ENCODE data around the gene KLHL35.

KLHL35 gene

GRCh38 chr11:75432911-75433321 lies at the start of gene KLHL35:
Gene KLHL35, minus strand, starts transcription at chr11:75433203. Its CDS starts 2,574 bp downstream, at chr11:75430629.
- no peak for DNase-seq

GRCh38 chr11:75481922-75482606 lies 49.1 kb upstream of the KLHL35 start:
- DNase-seq = no peak

- no peak for DNase-seq
Observed at GRCh38 chr11:75481223-75481921, 48.4 kb upstream of the KLHL35 start.

- DNase-seq = no peak
Observed at GRCh38 chr11:75480185-75481175, 47.5 kb upstream of the KLHL35 start.

- DNase-seq = no peak
Observed at GRCh38 chr11:75479597-75480145, 46.7 kb upstream of the KLHL35 start.

GRCh38 chr11:75478783-75479596 lies 46.0 kb upstream of the KLHL35 start:
- no peak for DNase-seq

GRCh38 chr11:75477614-75477935 lies 44.6 kb upstream of the KLHL35 start:
- no peak for DNase-seq

- no peak for DNase-seq
Observed at GRCh38 chr11:75476739-75477613, 44.0 kb upstream of the KLHL35 start.

GRCh38 chr11:75475767-75476650 lies 43.0 kb upstream of the KLHL35 start:
- peak; percentile 60 to 75 for DNase-seq

- peak; percentile 83 to 86 for DNase-seq
Observed at GRCh38 chr11:75474878-75475766, 42.1 kb upstream of the KLHL35 start.

- DNase-seq = peak; percentile 57 to 58
Observed at GRCh38 chr11:75474240-75474639, 41.2 kb upstream of the KLHL35 start.

GRCh38 chr11:75473684-75474083 lies 40.7 kb upstream of the KLHL35 start:
- DNase-seq = no peak

GRCh38 chr11:75472081-75472732 lies 39.2 kb upstream of the KLHL35 start:
- no peak for DNase-seq

GRCh38 chr11:75471176-75471973 lies 38.4 kb upstream of the KLHL35 start:
- DNase-seq = no peak

GRCh38 chr11:75470476-75471080 lies 37.6 kb upstream of the KLHL35 start:
- no peak for DNase-seq

GRCh38 chr11:75469785-75470405 lies 36.9 kb upstream of the KLHL35 start:
- peak in 1 of 2 experiments; percentile 12 for DNase-seq

All from Kasumi-1 (cell line).